Renal pelvis (tissue), 4 donors: ENCODE data around the gene HTRA2. TPM values are rescaled to one million over a fixed set of nuclear protein-coding genes. Genes with fewer than 3 reads are reported as not detected.

Source experiments
- DNase-seq: peaks from one replicate; pipeline ENCODE4 v3.0.0-alpha.2; 2013
- polyA plus RNA-seq, 3 donors: library from polyadenylated mRNA; unstranded; fragments of 120-200 nt; gene quantifications; one replicate each; pipeline ENCODE4 v1.2.1, GENCODE V29; 2013; ENCODE audit not compliant: insufficient read length in 3 of 3

Gene HTRA2
- polyA plus RNA-seq, 3 donors, result 34.8 to 37.9 (median 37.0) TPM

DNA sequence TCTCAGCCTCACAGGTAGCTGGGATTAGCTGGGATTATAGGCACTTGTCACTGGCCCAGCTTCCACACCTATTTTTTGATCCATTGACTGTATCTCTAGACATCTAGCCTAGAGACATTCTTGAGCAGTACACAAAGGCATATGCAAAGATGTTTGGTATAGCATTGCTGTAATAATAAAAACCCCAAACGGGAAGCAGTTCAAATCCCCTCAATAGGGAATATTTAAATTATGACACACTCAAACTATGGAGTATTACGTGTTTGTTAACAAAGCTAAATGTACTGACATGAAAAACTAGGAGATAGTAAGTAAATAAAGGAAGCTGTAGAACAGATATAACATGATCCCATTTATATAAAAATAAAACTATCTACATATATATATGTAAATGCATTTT lies 52.5 kb downstream of the HTRA2 start:
- no peak for DNase-seq

Other genes starting within 250 kb of the HTRA2 start
- 1 to 10 TPM; 1.9 to 5.6 (median 3.4) TPM for gene SLC4A5, start 186.5 kb upstream of the HTRA2 start, polyA plus RNA-seq
- 100 to 1,000 TPM; 157 to 179 (median 167) TPM for gene DCTN1, start 149.6 kb upstream of the HTRA2 start, polyA plus RNA-seq
- 1 to 10 TPM; 8.4 to 9.2 (median 8.5) TPM for gene C2orf81, start 108.3 kb upstream of the HTRA2 start, polyA plus RNA-seq
- gene WDR54, start 108.2 kb upstream of the HTRA2 start, polyA plus RNA-seq, result 10 to 100 TPM; 38.6 to 44.6 (median 43.7) TPM
- gene RTKN, start 88.0 kb upstream of the HTRA2 start, polyA plus RNA-seq, result 10 to 100 TPM; 77.2 to 92.8 (median 82.4) TPM
- gene INO80B, start 74.8 kb upstream of the HTRA2 start, polyA plus RNA-seq, result 10 to 100 TPM; 26.5 to 38.9 (median 28.7) TPM
- gene WBP1, start 71.5 kb upstream of the HTRA2 start, polyA plus RNA-seq, result 100 to 1,000 TPM; 126 to 130 (median 127) TPM
- gene MOGS, start 64.6 kb upstream of the HTRA2 start, polyA plus RNA-seq, result 10 to 100 TPM; 48.8 to 60.1 (median 49.3) TPM
- gene MRPL53, start 57.3 kb upstream of the HTRA2 start, polyA plus RNA-seq, result 10 to 100 TPM; 52.0 to 74.4 (median 62.3) TPM
- 10 to 100 TPM; 10.2 to 18.6 (median 17.1) TPM for gene CCDC142, start 46.9 kb upstream of the HTRA2 start, polyA plus RNA-seq
- gene TTC31, start 46.9 kb upstream of the HTRA2 start, polyA plus RNA-seq, result 10 to 100 TPM; 29.3 to 36.0 (median 34.1) TPM
- 1 to 10 TPM; 3.1 to 7.9 (median 3.9) TPM for gene LBX2, start 30.3 kb upstream of the HTRA2 start, polyA plus RNA-seq
- gene PCGF1, start 22.2 kb upstream of the HTRA2 start, polyA plus RNA-seq, result 10 to 100 TPM; 25.2 to 29.2 (median 27.8) TPM
- gene TLX2, start 15.5 kb upstream of the HTRA2 start, polyA plus RNA-seq, result under 1 TPM; 0.06 to 0.17 (median 0.13) TPM
- under 1 TPM; 0.21 to 0.57 (median 0.43) TPM for gene DQX1, start 3.7 kb upstream of the HTRA2 start, polyA plus RNA-seq
- 100 to 1,000 TPM; 106 to 113 (median 110) TPM for gene AUP1, start 227 bp upstream of the HTRA2 start, polyA plus RNA-seq
- gene LOXL3, start 24.0 kb downstream of the HTRA2 start, polyA plus RNA-seq, result 10 to 100 TPM; 10.1 to 11.4 (median 11.4) TPM
- 10 to 100 TPM; 10.1 to 11.0 (median 10.5) TPM for gene DOK1, start 24.8 kb downstream of the HTRA2 start, polyA plus RNA-seq
- 1 to 10 TPM in 1 of 3 donors, under 1 TPM in 2; 0.61 to 1.1 (median 0.75) TPM for gene M1AP, start 118.4 kb downstream of the HTRA2 start, polyA plus RNA-seq
- 1 to 10 TPM; 6.8 to 8.7 (median 7.4) TPM for gene SEMA4F, start 124.3 kb downstream of the HTRA2 start, polyA plus RNA-seq